ENCODE results near the gene DHRS7B.
A peak's percentile ranks its signal among the peaks of the same experiment; 100 is the strongest.

DHRS7B gene

GRCh38 chr17:21194703-21195102 is 67.9 kb downstream of the DHRS7B start:
- Histone ChIP-seq H3K36me3 (ENCODE audit: control insufficient read depth, insufficient read depth, low read length) (peaks cover 70% of the 10 kb centered on the region), H3K4me1 (ENCODE audit: control insufficient read depth, insufficient read depth, low read length, poor library complexity, severe bottlenecking) (peaks cover 3% of the 10 kb centered on the region), H3K9me3 (ENCODE audit: control insufficient read depth, low read length) (no peaks in the 10 kb centered on the region), H3K4me3 (ENCODE audit: extremely low read depth, insufficient read depth, low read length, poor library complexity, severe bottlenecking) (no peak overlapping the region), H3K27ac (ENCODE audit: low read depth, low read length, severe bottlenecking) (no peak overlapping the region)
- WGBS, 2 experiments (ENCODE audit: insufficient coverage in 2 of 2) = 94 to 100% methylated on average over 3 of the region's 5 CpGs

GRCh38 chr17:21196126-21196525 is 69.4 kb downstream of the DHRS7B start:
- Histone ChIP-seq H3K36me3 (ENCODE audit: control insufficient read depth, insufficient read depth, low read length) (peaks cover 79% of the 10 kb centered on the region), H3K4me1 (ENCODE audit: control insufficient read depth, insufficient read depth, low read length, poor library complexity, severe bottlenecking) (peaks cover 14% of the 10 kb centered on the region), H3K9me3 (ENCODE audit: control insufficient read depth, low read length) (no peaks in the 10 kb centered on the region), H3K4me3 (ENCODE audit: extremely low read depth, insufficient read depth, low read length, poor library complexity, severe bottlenecking) (no peak overlapping the region), H3K27ac (ENCODE audit: low read depth, low read length, severe bottlenecking) (no peak overlapping the region)
- WGBS, 2 experiments (ENCODE audit: insufficient coverage in 2 of 2) = 91 to 97% methylated on average over 3 of the region's 5 CpGs

GRCh38 chr17:21198411-21198810 is 71.6 kb downstream of the DHRS7B start:
- peaks cover 14% of the 10 kb centered on the region for H3K4me1 ChIP-seq (ENCODE audit: control insufficient read depth, insufficient read depth, low read length, poor library complexity, severe bottlenecking)
- 97% methylated on average over 17 to 19 of the region's 20 CpGs for WGBS, 2 experiments (ENCODE audit: insufficient coverage in 2 of 2)
- no peak overlapping the region for H3K4me3 ChIP-seq (ENCODE audit: extremely low read depth, insufficient read depth, low read length, poor library complexity, severe bottlenecking)
- H3K36me3 ChIP-seq (ENCODE audit: control insufficient read depth, insufficient read depth, low read length) = peaks cover 80% of the 10 kb centered on the region
- no peak overlapping the region for H3K27ac ChIP-seq (ENCODE audit: low read depth, low read length, severe bottlenecking)
- H3K9me3 ChIP-seq (ENCODE audit: control insufficient read depth, low read length) = no peaks in the 10 kb centered on the region

GRCh38 chr17:21199311-21199710 is 72.5 kb downstream of the DHRS7B start:
- Histone ChIP-seq H3K9me3 (ENCODE audit: control insufficient read depth, low read length) (no peaks in the 10 kb centered on the region), H3K27ac (ENCODE audit: low read depth, low read length, severe bottlenecking) (peak overlapping the region; percentile 30), H3K4me3 (ENCODE audit: extremely low read depth, insufficient read depth, low read length, poor library complexity, severe bottlenecking) (no peak overlapping the region), H3K4me1 (ENCODE audit: control insufficient read depth, insufficient read depth, low read length, poor library complexity, severe bottlenecking) (peaks cover 14% of the 10 kb centered on the region), H3K36me3 (ENCODE audit: control insufficient read depth, insufficient read depth, low read length) (peaks cover 75% of the 10 kb centered on the region)
- WGBS, 2 experiments (ENCODE audit: insufficient coverage in 2 of 2) = 57 to 65% methylated on average over 6 to 9 of the region's 9 CpGs

- Histone ChIP-seq H3K36me3 (ENCODE audit: control insufficient read depth, insufficient read depth, low read length) (peaks cover 72% of the 10 kb centered on the region), H3K4me1 (ENCODE audit: control insufficient read depth, insufficient read depth, low read length, poor library complexity, severe bottlenecking) (peaks cover 14% of the 10 kb centered on the region), H3K4me3 (ENCODE audit: extremely low read depth, insufficient read depth, low read length, poor library complexity, severe bottlenecking) (no peak overlapping the region), H3K27ac (ENCODE audit: low read depth, low read length, severe bottlenecking) (peak overlapping the region; percentile 30), H3K9me3 (ENCODE audit: control insufficient read depth, low read length) (no peaks in the 10 kb centered on the region)
- WGBS, 2 experiments (ENCODE audit: insufficient coverage in 2 of 2) = 46 to 52% methylated on average over 8 to 9 of the region's 10 CpGs
Measured at GRCh38 chr17:21199856-21200255, 73.1 kb downstream of the DHRS7B start.

GRCh38 chr17:21200590-21201297 is 74.0 kb downstream of the DHRS7B start:
- WGBS, 2 experiments (ENCODE audit: insufficient coverage in 2 of 2) = 94 to 96% methylated on average over 12 to 15 of the region's 15 CpGs
- no peaks in the 10 kb centered on the region for H3K9me3 ChIP-seq (ENCODE audit: control insufficient read depth, low read length)
- H3K4me3 ChIP-seq (ENCODE audit: extremely low read depth, insufficient read depth, low read length, poor library complexity, severe bottlenecking) = no peak overlapping the region
- H3K4me1 ChIP-seq (ENCODE audit: control insufficient read depth, insufficient read depth, low read length, poor library complexity, severe bottlenecking) = peaks cover 14% of the 10 kb centered on the region
- no peak overlapping the region for H3K27ac ChIP-seq (ENCODE audit: low read depth, low read length, severe bottlenecking)
- peaks cover 66% of the 10 kb centered on the region for H3K36me3 ChIP-seq (ENCODE audit: control insufficient read depth, insufficient read depth, low read length)

- 97 to 98% methylated on average over 4 to 5 of the region's 5 CpGs for WGBS, 2 experiments (ENCODE audit: insufficient coverage in 2 of 2)
- H3K4me1 ChIP-seq (ENCODE audit: control insufficient read depth, insufficient read depth, low read length, poor library complexity, severe bottlenecking) = peaks cover 14% of the 10 kb centered on the region
- no peaks in the 10 kb centered on the region for H3K9me3 ChIP-seq (ENCODE audit: control insufficient read depth, low read length)
- H3K36me3 ChIP-seq (ENCODE audit: control insufficient read depth, insufficient read depth, low read length) = peaks cover 61% of the 10 kb centered on the region
- no peak overlapping the region for H3K27ac ChIP-seq (ENCODE audit: low read depth, low read length, severe bottlenecking)
- H3K4me3 ChIP-seq (ENCODE audit: extremely low read depth, insufficient read depth, low read length, poor library complexity, severe bottlenecking) = no peak overlapping the region
Measured at GRCh38 chr17:21201298-21201595, 74.5 kb downstream of the DHRS7B start.

GRCh38 chr17:21201874-21202273 is 75.1 kb downstream of the DHRS7B start:
- H3K4me1 ChIP-seq (ENCODE audit: control insufficient read depth, insufficient read depth, low read length, poor library complexity, severe bottlenecking) = peaks cover 14% of the 10 kb centered on the region
- WGBS, 2 experiments (ENCODE audit: insufficient coverage in 2 of 2) = 91 to 98% methylated on average over 10 to 11 of the region's 11 CpGs
- H3K27ac ChIP-seq (ENCODE audit: low read depth, low read length, severe bottlenecking) = no peak overlapping the region
- peaks cover 54% of the 10 kb centered on the region for H3K36me3 ChIP-seq (ENCODE audit: control insufficient read depth, insufficient read depth, low read length)
- H3K4me3 ChIP-seq (ENCODE audit: extremely low read depth, insufficient read depth, low read length, poor library complexity, severe bottlenecking) = no peak overlapping the region
- H3K9me3 ChIP-seq (ENCODE audit: control insufficient read depth, low read length) = no peaks in the 10 kb centered on the region

GRCh38 chr17:21202512-21202911 is 75.7 kb downstream of the DHRS7B start:
- Histone ChIP-seq H3K4me3 (ENCODE audit: extremely low read depth, insufficient read depth, low read length, poor library complexity, severe bottlenecking) (no peak overlapping the region), H3K36me3 (ENCODE audit: control insufficient read depth, insufficient read depth, low read length) (peaks cover 48% of the 10 kb centered on the region), H3K9me3 (ENCODE audit: control insufficient read depth, low read length) (no peaks in the 10 kb centered on the region), H3K27ac (ENCODE audit: low read depth, low read length, severe bottlenecking) (no peak overlapping the region), H3K4me1 (ENCODE audit: control insufficient read depth, insufficient read depth, low read length, poor library complexity, severe bottlenecking) (peaks cover 14% of the 10 kb centered on the region)
- 90 to 99% methylated on average over 9 to 10 of the region's 12 CpGs for WGBS, 2 experiments (ENCODE audit: insufficient coverage in 2 of 2)

GRCh38 chr17:21204935-21205334 is 78.2 kb downstream of the DHRS7B start:
- H3K4me3 ChIP-seq (ENCODE audit: extremely low read depth, insufficient read depth, low read length, poor library complexity, severe bottlenecking) = no peak overlapping the region
- peaks cover 9% of the 10 kb centered on the region for H3K4me1 ChIP-seq (ENCODE audit: control insufficient read depth, insufficient read depth, low read length, poor library complexity, severe bottlenecking)
- no peak overlapping the region for H3K27ac ChIP-seq (ENCODE audit: low read depth, low read length, severe bottlenecking)
- WGBS, 2 experiments (ENCODE audit: insufficient coverage in 2 of 2) = 79 to 96% methylated on average over 3 to 4 of the region's 9 CpGs
- H3K36me3 ChIP-seq (ENCODE audit: control insufficient read depth, insufficient read depth, low read length) = peaks cover 54% of the 10 kb centered on the region
- no peaks in the 10 kb centered on the region for H3K9me3 ChIP-seq (ENCODE audit: control insufficient read depth, low read length)

GRCh38 chr17:21208352-21208751 is 81.6 kb downstream of the DHRS7B start:
- peaks cover 40% of the 10 kb centered on the region for H3K36me3 ChIP-seq (ENCODE audit: control insufficient read depth, insufficient read depth, low read length)
- WGBS, 2 experiments (ENCODE audit: insufficient coverage in 2 of 2) = 94 to 95% methylated on average over 7 of the region's 7 CpGs
- H3K9me3 ChIP-seq (ENCODE audit: control insufficient read depth, low read length) = no peaks in the 10 kb centered on the region

More at GRCh38 chr17:21208352-21208751, 81.6 kb downstream of the DHRS7B start:
- Histone ChIP-seq H3K4me1 (ENCODE audit: control insufficient read depth, insufficient read depth, low read length, poor library complexity, severe bottlenecking) (peaks cover 12% of the 10 kb centered on the region), H3K4me3 (ENCODE audit: extremely low read depth, insufficient read depth, low read length, poor library complexity, severe bottlenecking) (no peak overlapping the region), H3K27ac (ENCODE audit: low read depth, low read length, severe bottlenecking) (no peak overlapping the region)
